GM19351 (cell line): Measurements from ENCODE around the gene TMEM63A.

Experiments used
- ATAC-seq: cut with Tn5 transposase; IDR thresholded peaks from one replicate; pipeline ENCODE4 v1.9.1; 2021; ENCODE audit warnings: mild to moderate bottlenecking, moderate library complexity; ENCODE audit not compliant: unreplicated experiment

TMEM63A gene

GRCh38 chr1:225886159-225887029, 4.2 kb upstream of the TMEM63A start:
- no peak for ATAC-seq

DNA sequence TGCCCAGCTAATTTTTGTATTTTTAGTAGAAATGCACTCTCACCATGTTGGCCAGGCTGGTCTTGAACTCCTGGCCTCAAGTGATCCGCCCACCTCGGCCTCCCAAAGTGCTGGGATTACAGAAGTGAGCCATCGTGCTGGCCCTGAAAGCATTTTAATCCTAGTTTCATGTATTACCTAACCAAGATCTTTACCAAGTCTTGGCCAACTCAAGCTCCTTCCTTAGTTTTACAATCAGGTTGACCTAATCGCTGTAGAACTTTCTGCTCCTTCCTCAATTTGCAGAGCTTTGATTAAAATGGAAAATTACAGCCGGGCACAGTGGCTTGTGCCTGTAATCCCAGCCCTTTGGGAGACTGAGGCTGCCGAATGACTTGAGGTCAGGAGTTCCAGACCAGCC, 3.2 kb upstream of the TMEM63A start:
- no peak for ATAC-seq

- no peak for ATAC-seq
Measured at GRCh38 chr1:225883616-225884265, 1.6 kb upstream of the TMEM63A start.

GRCh38 chr1:225882694-225883615, 775 bp upstream of the TMEM63A start:
- peak; percentile 25 for ATAC-seq

GRCh38 chr1:225881081-225881958, 860 bp downstream of the TMEM63A start:
- peak; percentile 16 for ATAC-seq

- no peak for ATAC-seq
Measured at GRCh38 chr1:225880636-225881035, 1.5 kb downstream of the TMEM63A start.

- no peak for ATAC-seq
Measured at GRCh38 chr1:225880222-225880588, 2.0 kb downstream of the TMEM63A start.

DNA sequence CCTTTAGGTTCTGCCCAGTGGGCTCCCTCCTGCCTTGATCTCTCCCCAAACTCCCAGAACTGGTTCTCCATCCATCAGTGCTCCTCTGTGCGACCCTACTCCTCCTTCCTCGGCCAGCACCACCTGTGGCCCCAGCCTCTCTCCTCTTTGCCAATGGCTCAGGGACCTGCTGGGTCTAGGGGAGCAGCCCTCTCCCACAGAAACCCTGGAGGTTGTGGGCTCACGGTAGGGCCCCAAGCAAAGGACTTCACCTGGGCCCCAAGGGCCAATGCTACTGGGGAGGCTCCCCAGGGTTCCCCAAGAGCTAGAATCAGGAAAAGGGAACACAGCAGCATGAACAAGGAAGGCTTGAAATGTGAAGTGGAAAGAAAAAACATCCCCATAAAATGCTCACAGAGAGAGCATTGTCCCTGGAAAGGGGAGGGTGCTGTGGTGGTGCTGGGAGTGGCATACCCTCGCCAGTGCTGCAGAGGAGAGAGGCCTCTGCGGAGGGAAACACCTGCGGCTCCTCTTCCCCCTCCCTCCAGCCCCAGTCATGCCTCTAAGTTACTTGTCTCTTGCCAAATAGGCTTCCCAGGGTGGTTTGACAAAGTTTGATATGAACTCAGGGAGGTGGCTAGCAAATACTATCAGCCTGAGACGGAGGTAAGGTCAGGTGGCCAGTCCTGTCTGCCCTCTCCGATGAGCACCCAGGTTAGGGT, 2.5 kb downstream of the TMEM63A start:
- ATAC-seq = no peak

DNA sequence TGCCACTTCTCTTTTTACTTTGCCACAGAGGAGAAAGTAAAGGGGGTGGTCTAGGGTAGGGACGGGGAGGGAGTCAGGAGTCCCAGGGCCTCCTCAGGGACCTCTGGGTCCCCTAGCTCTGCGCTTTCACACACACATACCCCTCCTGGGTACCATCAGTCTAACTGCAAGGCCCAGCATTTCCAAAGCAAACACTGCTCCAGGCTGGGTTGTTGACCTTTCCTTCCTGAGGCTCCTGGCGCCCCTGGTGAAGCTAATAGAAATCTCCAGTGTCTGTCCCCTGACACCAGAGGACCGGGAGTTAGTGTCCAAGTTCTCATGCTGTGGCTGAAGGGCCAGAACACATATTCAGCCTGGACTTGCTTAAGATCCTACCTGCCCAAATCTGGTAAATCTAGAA, 3.9 kb downstream of the TMEM63A start:
- ATAC-seq = no peak

DNA sequence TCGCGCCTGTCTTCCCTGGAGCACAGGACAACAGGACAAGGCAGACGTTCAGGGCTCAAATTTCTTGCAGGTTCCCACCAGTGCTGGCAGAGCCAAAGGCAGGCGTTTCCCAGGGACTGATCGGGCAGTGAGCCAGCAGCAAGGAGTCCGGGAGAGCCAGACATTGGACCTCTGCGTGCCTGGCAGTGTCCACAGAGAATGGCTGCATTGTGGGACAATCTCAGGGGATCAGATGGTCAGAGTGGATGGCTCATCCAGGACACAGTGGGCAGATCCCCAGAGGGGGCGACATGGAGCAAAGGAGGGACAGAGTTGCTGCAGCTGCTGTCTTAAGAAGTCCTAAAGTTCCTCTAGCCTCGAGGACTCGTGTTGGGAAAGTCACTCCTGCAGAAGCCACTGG, 4.6 kb downstream of the TMEM63A start:
- ATAC-seq = no peak

DNA sequence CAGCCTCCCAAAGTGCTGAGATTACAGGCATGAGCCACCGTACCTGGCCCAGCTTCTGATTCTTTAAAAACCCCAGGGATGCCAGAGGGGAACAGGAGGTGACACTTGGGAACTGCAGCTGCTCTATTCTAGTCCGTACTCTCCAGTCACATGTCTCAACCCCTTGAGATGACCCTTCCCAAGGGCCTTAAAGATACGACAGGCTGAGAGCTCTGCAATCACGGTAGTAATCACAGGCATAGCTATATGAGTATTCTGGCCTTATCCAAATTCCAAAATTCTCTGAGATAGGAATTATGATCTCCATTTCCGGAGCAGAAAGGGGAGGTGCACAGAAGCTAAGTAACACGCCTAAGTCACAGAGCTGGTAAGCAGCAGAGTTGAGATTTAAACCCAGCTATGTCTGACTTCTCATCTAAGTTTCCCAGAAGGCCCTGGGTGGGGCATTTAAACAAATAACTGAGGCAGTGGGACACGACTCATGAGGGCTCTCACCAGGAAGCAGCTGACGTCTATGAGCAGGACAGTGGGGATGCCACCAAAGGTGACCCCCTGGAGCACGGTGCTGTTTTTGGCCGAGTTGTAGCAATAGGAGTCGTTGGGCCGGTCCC, 5.2 kb downstream of the TMEM63A start:
- ATAC-seq = no peak

GRCh38 chr1:225875044-225875815, 7.0 kb downstream of the TMEM63A start:
- ATAC-seq = no peak

- ATAC-seq = no peak
Measured at GRCh38 chr1:225874431-225874830, 7.7 kb downstream of the TMEM63A start.

- no peak for ATAC-seq
Measured at GRCh38 chr1:225873281-225873850, 8.8 kb downstream of the TMEM63A start.

DNA sequence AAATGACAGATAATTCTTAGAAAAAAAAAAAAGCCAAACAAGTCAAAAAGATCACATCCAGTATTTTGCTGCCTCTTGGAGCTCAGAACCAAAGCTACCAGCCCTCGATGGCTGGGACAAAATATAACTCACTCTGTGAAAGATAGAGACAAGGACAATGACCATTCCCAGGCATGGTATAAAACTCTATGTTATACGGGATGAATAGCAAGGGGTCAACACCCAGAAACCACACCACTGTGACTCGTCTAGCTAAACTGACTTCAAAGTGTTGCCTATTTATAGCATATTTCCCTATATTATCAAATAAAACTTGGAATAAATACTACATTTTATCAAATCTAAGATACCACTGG, 10.1 kb downstream of the TMEM63A start:
- ATAC-seq = no peak

DNA sequence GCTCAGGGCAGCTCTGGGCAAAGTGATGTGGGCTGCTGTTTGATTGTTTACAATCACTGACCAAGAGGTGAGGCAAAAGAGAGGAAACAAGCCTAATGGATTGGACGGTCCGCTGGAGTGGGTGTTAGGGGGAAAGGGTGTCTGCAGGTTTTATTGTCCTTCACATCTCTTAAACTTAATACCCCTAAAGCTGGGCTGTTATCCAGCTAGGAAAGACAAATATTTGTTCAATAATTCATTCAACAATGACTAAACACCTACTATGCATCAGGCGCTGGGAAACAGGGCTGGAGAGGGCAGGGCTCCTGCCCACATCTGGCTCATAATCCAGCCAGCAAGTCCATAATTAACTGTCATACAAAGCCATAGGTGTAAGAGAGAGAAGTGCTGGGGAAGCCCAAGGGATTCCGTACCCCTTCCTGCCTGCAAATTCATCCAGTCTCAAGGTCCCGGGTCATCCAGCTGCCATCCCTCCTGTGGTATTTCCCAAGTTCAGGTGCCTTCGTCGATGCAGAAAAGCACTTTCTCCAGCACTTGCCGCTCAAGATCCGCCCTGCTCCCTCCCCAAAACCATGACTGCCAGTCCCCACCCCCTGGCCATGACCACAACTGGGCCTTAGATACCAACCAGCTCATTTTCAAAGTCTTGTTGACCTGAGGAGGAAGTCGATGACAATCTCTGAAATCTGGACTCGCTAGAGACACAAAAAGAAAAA, 10.7 kb downstream of the TMEM63A start:
- ATAC-seq = no peak

- no peak for ATAC-seq
Measured at GRCh38 chr1:225870911-225871310, 11.3 kb downstream of the TMEM63A start.
